ENCODE results near the gene LEPR. TPM values are rescaled to one million over a fixed set of nuclear protein-coding genes. Genes with fewer than 3 reads are reported as not detected.
"Not testable (repeated sequence)": the region's sequence is repeated elsewhere in the genome, so short reads cannot be mapped to it uniquely, and the experiment has no call there.

Gene LEPR
- total RNA-seq, 1 donor from 2014 or later = 3.0 TPM

DNA sequence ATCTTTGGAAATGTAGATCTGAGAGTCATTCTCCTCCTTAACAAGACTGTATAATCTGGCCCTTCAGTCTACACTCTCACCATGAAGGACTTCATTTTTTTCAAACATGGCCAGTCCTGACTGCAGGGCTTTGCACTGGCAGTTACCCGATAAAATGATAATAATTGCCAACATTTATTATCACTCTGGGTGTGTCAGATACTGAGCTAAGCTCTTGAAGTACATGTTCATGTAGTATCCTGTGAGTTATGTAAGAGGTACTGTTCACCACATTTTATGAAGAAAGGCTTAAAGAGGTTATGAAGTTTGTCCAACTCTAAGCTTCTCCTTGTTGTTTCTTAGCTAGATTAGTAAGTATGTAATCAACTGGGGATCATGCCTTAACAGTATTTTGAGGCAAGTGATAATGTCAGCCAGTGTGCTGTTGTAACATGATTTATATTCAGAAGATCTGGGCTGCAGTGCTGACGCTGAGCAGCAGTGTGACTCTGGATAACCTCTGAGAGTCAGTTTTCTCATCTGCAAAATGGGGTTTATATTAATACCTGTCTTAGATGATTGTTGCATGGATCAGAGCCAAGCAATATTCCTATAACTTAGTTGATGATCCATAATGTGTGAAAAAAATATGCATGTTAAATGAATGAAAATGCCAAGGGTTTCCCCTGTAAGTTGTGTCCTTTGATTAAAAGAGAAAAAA is 42.1 kb upstream of the LEPR start:
- Mint-ChIP-seq H3K27me3 (no peaks in the 10 kb centered on the region), H3K9me3 (ENCODE audit: low read depth) (peaks cover 14% of the 10 kb centered on the region), H3K36me3 (ENCODE audit: insufficient read depth) (peaks cover 10% of the 10 kb centered on the region), H3K4me3 (ENCODE audit: low read depth) (no peak overlapping the region), H3K4me1 (ENCODE audit: low read depth) (peaks cover 13% of the 10 kb centered on the region), H3K27ac (no peak overlapping the region)
- TF ChIP-seq, protein P1, sequence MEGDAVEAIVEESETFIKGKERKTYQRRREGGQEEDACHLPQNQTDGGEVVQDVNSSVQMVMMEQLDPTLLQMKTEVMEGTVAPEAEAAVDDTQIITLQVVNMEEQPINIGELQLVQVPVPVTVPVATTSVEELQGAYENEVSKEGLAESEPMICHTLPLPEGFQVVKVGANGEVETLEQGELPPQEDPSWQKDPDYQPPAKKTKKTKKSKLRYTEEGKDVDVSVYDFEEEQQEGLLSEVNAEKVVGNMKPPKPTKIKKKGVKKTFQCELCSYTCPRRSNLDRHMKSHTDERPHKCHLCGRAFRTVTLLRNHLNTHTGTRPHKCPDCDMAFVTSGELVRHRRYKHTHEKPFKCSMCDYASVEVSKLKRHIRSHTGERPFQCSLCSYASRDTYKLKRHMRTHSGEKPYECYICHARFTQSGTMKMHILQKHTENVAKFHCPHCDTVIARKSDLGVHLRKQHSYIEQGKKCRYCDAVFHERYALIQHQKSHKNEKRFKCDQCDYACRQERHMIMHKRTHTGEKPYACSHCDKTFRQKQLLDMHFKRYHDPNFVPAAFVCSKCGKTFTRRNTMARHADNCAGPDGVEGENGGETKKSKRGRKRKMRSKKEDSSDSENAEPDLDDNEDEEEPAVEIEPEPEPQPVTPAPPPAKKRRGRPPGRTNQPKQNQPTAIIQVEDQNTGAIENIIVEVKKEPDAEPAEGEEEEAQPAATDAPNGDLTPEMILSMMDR (IDR thresholded peaks at IDR 0.05; ENCODE audit: unreplicated experiment) = no peak
- DNase-seq (ENCODE audit: low spot score, unreplicated experiment) = no peak

DNA sequence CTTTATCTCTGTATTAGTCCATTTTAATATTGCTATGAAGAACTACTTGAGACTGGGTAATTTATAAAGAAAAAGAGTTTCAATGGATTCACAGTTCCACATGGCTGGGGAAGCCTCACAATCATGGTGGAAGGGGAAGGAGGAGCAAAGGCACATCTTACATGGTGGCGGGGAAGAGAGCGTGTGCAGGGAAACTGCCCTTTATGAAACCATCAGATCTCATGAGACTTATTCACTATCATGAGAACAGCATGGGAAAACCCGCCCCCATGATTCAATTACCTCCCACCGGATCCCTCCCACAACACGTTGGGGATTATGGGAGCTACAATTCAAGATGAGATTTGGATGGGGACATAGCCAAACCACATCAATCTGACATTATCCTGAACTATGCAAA is 36.0 kb upstream of the LEPR start:
- DNase-seq (ENCODE audit: low spot score, unreplicated experiment); H3K4me1 Mint-ChIP-seq (ENCODE audit: low read depth); H3K27me3 Mint-ChIP-seq; H3K9me3 Mint-ChIP-seq (ENCODE audit: low read depth); H3K4me3 Mint-ChIP-seq (ENCODE audit: low read depth); H3K27ac Mint-ChIP-seq: not testable (repeated sequence)
- peaks cover 11% of the 10 kb centered on the region for H3K36me3 Mint-ChIP-seq (ENCODE audit: insufficient read depth)

DNA sequence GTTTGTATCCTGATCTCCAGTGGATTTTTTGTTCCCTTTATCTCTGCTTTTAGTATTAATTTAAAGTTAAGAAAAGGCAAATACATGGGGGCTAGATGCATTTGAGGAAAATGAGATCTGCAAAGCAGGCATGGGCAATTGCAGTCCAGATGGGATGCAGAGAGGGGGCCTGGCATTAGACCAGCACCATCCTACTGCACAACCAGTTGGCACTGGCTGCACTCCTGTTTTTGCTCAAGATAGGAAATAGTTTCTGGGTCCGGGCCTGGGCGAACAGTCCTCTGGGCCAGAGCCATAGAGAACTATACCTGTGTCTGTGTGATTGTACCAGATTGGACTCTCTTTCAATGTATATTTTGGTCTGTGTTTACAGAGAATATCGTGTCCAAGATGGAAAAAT is 34.0 kb upstream of the LEPR start:
- DNase-seq (ENCODE audit: low spot score, unreplicated experiment) = no peak
- no peak overlapping the region for H3K4me3 Mint-ChIP-seq (ENCODE audit: low read depth)
- H3K4me1 Mint-ChIP-seq (ENCODE audit: low read depth) = no peaks in the 10 kb centered on the region
- H3K9me3 Mint-ChIP-seq (ENCODE audit: low read depth) = peaks cover 3% of the 10 kb centered on the region
- no peaks in the 10 kb centered on the region for H3K27me3 Mint-ChIP-seq
- H3K27ac Mint-ChIP-seq = no peak overlapping the region
- TF ChIP-seq, protein P1 (IDR thresholded peaks at IDR 0.05; ENCODE audit: unreplicated experiment) = no peak
- H3K36me3 Mint-ChIP-seq (ENCODE audit: insufficient read depth) = peaks cover 9% of the 10 kb centered on the region

DNA sequence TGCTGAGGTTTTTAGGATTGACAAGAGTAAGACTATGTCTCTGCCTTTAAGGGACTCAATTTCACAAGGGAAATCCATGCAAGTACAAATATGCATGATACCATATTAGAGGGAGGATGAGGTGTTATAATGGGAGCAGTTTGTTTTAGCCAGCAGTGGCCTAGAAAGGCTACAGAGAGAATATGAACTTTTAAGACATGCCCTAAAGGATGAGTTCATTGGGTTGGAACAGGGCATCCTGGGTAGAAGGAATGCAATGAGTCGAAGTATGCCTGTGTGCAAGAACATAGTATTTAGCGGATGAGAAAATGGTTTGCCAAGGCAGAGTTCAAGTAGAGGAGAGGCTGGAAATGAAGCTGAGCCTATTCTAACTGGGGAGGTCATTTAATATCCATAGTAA is 32.6 kb upstream of the LEPR start:
- peaks cover 7% of the 10 kb centered on the region for H3K36me3 Mint-ChIP-seq (ENCODE audit: insufficient read depth)

DNA sequence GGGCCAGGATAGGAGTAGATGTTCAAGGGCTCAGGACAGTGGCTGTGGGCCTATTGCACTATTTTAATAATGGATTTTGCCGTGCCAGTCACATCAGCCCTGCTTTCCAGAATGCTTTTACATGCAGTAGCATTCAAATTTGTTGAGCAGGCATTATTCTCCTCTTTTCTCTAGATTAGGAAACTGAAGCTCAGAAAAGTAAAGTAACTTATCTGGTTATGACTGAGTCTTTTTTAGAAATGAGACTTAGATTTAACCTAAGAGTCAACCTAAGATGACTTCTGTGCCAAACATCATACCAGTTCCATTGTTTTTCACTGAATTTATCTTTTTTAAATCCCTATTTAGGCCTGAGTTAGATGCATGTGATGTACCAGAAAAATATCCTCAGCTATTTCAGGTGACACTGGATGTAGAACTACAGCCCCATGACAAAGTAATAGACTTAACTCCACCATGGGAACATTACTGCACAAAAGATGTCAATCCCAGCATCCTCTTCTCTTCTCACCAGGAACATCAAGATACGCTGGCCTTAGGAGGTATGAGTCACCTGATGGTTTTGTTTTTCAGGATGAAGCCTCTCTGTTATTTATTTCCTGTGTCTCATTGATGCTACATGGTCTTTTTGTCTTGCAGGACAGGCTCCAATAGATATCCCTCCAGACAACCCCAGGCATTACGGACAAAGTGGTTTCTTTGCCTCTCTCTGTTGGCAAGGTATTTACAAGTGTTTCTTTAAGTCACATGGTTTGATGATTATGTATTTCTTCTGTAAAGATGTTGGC is 31.4 kb upstream of the LEPR start:
- peaks cover 6% of the 10 kb centered on the region for H3K36me3 Mint-ChIP-seq (ENCODE audit: insufficient read depth)
- no peak overlapping the region for H3K27ac Mint-ChIP-seq
- peaks cover 3% of the 10 kb centered on the region for H3K9me3 Mint-ChIP-seq (ENCODE audit: low read depth)
- no peak for DNase-seq (ENCODE audit: low spot score, unreplicated experiment)
- no peaks in the 10 kb centered on the region for H3K27me3 Mint-ChIP-seq
- TF ChIP-seq, protein P1 (IDR thresholded peaks at IDR 0.05; ENCODE audit: unreplicated experiment) = no peak
- H3K4me1 Mint-ChIP-seq (ENCODE audit: low read depth) = no peaks in the 10 kb centered on the region
- H3K4me3 Mint-ChIP-seq (ENCODE audit: low read depth) = no peak overlapping the region

More for the DNA sequence above, 32.6 kb upstream of the LEPR start:
- peaks cover 3% of the 10 kb centered on the region for H3K9me3 Mint-ChIP-seq (ENCODE audit: low read depth)
- H3K4me1 Mint-ChIP-seq (ENCODE audit: low read depth) = no peaks in the 10 kb centered on the region
- no peak overlapping the region for H3K27ac Mint-ChIP-seq
- TF ChIP-seq, protein P1 (IDR thresholded peaks at IDR 0.05; ENCODE audit: unreplicated experiment) = no peak
- H3K27me3 Mint-ChIP-seq = no peaks in the 10 kb centered on the region
- H3K4me3 Mint-ChIP-seq (ENCODE audit: low read depth) = no peak overlapping the region
- DNase-seq (ENCODE audit: low spot score, unreplicated experiment) = no peak

Measured in progenitor cell of endocrine pancreas (in vitro differentiated cells).